NK-92 (cell line): Measurements from ENCODE around the gene ARHGEF10L.
"Not testable (repeated sequence)": the region's sequence is repeated elsewhere in the genome, so short reads cannot be mapped to it uniquely, and the experiment has no call there.

Experiments
- DNase-seq: peaks from one replicate; lab custom pipeline; 2025; ENCODE audit not compliant: unreplicated experiment; lab: John Stamatoyannopoulos, UW

ARHGEF10L gene

DNA sequence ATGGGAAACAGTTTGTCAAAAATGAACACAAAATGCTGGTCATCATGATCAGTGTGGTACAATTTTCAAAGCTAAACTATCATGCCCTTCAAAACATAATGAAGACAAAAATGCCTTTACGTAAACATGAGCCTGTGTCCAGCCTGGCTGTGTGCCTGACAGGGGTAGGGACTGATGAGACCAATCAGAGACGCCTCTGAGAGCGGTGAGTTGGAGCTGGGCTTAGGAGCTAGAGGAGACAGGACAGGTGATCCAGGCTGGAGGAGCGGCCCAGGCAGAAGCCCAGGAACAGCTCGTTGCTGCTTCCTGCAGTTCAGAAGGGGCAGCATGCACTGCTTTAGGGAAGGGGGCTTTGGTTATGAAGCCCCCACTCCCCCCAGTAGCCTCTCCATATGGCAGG lies 70.0 kb downstream of the ARHGEF10L start:
- DNase-seq: no peak

DNA sequence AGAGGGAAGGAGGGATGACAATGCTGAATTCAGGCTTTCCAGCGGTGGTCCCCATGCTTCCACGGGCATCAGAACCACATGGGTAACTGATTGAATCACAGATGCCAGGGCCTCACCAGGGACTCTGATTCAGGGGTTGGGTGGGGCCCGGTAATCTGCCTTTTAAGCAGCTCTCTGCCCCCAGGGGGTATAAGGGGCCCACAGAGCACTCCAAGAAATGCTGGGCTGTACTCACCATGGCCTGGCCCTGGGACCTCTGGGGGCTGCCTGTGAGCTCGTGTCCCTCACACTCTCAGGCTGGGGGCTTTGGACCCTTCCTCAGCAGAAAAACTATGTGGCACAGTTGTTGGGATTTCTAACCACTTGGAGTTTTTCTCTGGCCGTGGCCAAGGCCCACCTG lies 70.6 kb downstream of the ARHGEF10L start:
- DNase-seq: no peak

DNA sequence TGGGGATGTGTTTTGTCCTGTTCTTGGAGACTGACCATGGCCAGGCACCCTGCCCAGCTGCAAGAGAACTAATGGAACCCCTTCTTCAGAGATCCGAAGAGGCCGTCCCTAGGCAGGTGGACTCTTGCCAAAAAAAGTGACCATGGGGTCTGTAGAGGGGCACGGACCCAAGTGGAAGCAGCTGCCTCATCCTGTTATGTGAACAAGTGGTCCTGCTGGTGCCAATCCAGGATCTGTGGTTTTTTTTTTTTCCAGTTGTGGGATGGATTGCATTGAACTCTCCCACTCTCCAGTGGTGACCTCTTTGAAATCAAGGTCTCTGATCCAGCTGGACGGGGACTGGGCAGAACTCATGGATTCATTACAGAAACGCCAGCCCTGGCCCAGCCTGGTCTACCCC lies 71.2 kb downstream of the ARHGEF10L start:
- no peak for DNase-seq

- no peak for DNase-seq
Measured at GRCh38 chr1:17611991-17612390, 72.5 kb downstream of the ARHGEF10L start.

- no peak for DNase-seq
Measured at GRCh38 chr1:17612831-17613230, 73.3 kb downstream of the ARHGEF10L start.

DNA sequence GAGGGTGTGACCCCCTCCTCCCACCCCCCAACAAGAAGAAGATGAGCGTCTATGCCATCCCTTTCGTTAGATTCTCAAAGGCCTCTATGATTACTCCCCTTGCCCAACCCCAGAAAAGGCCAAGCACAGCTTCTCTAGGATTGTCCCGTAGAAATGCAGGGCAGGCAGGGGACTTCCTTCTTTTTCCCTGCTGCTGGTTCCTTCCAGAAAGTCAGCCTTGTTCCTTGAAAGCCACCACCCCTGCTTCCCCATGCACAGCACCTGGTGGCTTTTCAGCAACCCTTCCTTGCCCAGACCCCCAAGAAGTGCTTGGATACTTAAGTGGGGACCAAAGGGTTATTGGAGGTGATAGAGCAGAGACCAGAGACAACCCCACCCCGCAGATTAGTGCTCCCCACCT lies 75.1 kb downstream of the ARHGEF10L start:
- DNase-seq: no peak

DNA sequence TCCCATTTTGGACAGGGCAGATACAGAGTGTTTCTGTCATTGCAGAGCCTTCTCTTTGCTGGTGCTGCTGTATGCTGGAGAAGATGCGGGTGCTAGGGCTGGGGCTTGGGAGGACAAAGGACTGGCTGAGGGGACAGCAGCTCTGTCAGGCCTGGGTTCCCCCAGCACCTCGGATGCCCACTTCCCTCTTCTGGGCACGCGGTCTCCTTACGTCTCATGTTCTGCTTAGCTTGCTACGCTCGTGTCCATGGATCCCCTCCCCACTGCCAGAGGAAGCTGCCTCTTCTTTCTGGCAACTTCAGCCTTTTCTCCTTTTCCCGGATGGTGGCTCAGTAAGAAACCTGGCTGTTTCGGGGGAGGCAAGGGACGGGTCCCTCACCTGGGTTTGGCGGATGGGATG lies 75.7 kb downstream of the ARHGEF10L start:
- DNase-seq: no peak

DNA sequence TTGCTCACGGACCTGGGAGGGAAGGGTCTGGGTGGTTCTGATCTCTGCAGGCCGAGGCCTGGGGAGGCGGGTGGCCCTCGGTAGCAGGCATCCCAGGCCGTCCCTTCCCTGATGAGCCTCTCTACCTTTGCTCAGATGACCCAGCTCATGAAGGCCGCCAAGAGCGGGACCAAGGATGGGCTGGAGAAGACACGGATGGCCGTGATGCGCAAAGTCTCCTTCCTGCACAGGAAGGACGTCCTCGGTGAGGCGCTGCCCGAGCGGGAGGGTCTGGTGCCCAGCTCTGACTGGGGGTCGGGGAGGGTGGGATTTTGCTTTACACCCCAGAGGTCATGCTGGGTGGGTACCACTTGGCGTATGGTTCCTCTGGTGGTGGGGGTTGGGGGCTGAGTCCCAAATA lies 76.5 kb downstream of the ARHGEF10L start:
- DNase-seq: no peak

DNA sequence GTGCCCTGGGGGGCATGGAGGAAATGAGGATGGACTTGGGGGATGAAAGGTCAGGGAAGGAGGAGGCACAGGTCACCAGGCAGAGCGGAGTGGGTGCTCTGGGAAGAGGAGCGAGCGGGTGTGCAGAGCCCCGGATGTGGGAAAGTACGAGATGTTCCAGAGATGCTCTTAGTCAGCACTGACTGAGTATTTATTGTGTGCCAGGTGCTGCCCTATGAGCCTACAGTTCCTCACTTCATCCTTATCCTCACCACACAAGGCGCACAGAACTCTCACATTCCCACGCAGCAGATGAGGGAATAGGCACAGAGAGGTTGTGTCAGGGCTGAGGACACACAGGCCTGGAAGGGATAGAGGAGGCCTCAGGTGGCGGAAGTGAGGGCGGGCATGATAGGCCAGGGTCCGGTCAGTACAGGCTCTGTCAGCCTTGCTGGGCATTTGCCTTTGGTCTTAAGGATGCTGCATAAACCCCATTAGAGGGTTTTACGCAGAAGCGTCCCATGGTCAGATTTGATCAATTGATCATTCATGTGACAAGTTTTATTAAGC lies 77.3 kb downstream of the ARHGEF10L start:
- DNase-seq: no peak

- no peak for DNase-seq
Measured at GRCh38 chr1:17617787-17618557, 78.5 kb downstream of the ARHGEF10L start.

DNA sequence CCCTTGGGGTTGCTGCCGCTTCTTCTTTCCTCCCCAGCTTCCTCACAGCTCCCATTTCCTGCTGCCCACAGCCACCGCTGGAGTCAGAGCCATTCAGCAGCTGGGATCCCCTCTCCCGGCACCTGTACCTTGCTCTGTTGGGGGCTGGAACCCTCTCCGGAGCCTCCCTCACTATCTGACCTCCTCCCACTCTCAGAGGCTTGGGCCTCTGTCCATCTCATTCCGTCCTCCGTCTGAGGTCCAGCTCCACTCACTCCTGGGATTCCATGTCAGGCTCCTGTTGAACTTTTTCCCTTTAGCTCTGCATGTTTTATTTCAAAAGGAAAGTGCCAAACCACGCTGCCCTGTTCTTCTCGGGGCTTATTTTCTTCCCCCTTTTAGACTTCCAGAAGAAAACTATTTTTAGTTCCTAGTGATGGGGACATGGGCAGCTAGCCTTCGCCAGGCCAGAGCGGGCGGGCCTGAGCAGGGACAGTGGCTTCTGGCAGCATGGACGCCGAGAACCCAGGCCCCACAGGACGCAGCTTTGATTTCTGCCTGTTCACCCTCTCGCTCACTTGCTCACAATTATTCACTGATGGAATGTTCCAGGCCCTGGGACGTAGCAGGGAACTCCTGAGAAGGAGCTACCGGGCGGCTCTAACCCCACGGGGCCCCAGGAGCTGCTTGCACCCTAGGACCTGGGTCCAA lies 79.2 kb downstream of the ARHGEF10L start:
- no peak for DNase-seq

DNA sequence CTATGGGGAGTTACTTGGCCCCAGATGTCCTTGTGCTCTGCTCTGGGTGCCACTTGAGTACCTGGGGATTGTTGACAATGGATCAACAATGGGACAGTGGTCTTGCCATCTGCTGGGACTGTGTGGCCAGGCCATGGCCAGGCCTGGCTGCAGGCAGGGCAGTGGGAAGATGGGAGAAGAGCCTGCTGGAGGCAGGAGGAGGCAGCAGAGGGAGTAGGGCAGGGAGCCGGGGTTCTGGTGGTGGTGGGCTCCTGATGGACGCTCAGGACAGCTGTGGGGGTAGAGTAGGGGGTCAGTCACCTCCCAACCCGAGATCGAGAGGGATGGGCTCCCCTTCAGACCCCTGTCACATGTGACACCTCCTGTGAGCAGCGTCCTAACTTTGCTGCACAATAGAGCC lies 81.0 kb downstream of the ARHGEF10L start:
- no peak for DNase-seq

- DNase-seq: no peak
Measured at GRCh38 chr1:17621691-17622090, 82.2 kb downstream of the ARHGEF10L start.

GRCh38 chr1:17622823-17623222 lies 83.3 kb downstream of the ARHGEF10L start:
- DNase-seq: no peak

- DNase-seq: no peak
Measured at GRCh38 chr1:17624611-17625233, 85.2 kb downstream of the ARHGEF10L start.

GRCh38 chr1:17627239-17628052 lies 87.9 kb downstream of the ARHGEF10L start:
- DNase-seq: no peak

GRCh38 chr1:17629046-17629445 lies 89.5 kb downstream of the ARHGEF10L start:
- DNase-seq: not testable (repeated sequence)

GRCh38 chr1:17629460-17629859 lies 90.0 kb downstream of the ARHGEF10L start:
- no peak for DNase-seq

GRCh38 chr1:17630048-17630830 lies 90.7 kb downstream of the ARHGEF10L start:
- DNase-seq: no peak

GRCh38 chr1:17630986-17631385 lies 91.5 kb downstream of the ARHGEF10L start:
- no peak for DNase-seq
